Inferior parietal cortex (tissue), 1 donor: ENCODE results near the gene CASK.

Experiments
- DNase-seq: peaks from one replicate; pipeline ENCODE4 v3.0.0-alpha.2; 2016; ENCODE audit errors: extremely low spot score

CASK gene

GRCh38 chrX:41580423-41581064 lies 342.8 kb downstream of the CASK start:
- DNase-seq, result no peak

GRCh38 chrX:41563876-41564275 lies 359.5 kb downstream of the CASK start:
- no peak for DNase-seq

DNA sequence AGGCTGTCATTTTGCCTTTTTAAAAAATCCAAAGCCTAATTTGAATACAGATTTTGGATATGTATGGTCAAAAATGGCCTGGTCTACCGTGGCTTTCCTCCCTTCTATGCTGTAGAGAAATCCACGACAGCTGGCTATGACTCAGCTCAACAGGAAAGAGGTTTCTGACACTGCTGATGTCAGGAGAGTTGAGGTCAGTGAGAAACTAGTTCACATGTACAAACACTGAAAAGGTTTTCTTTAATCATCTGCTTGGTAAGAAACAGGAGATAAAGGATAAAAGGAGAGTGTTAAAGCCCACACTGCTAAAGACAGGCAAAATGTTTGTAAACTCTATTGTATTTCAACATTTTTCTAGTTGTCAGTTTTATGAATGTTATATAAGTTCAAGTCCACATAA lies 362.3 kb downstream of the CASK start:
- DNase-seq, result no peak

DNA sequence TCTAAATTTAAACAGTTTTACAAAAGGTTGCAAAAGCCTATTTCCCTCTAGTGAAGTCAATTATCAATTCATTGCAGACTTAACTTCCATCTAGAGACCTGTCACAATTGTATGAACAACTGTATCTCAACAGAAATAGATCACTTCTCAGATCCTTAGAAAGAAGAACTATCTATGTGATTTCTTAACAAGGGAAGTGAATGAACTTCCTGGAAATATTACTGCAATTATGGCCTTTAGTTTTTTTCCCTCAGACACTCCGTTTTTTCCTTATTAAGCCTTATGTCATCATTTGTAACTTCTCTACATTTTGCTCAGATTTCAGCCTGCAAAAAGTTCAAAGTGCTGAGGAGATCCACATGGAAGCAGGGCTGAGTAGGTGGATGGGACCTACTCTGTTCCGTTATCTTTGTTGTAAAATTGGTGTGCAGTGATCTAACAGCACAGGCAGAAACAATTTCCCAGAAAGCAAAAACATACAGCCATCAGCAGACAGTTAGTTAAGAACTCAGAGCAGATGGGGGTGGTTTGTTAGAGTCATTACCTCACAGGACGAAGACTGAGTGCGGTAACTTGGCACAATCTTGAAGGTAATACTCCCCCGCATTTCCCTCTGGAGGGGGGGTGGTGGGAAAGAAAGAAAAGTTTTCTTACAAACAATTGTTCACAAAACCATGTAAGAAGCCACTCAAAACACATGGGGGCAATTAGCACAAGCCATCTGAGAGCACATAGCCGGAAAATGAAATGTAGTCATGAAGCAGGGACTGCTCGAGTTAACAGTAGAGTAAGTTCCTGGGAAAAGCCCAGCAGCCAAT lies 363.9 kb downstream of the CASK start:
- DNase-seq, result no peak

- DNase-seq, result peak; percentile 31
Observed at GRCh38 chrX:41558531-41558930, 364.8 kb downstream of the CASK start.

- no peak for DNase-seq
Observed at GRCh38 chrX:41556958-41557357, 366.4 kb downstream of the CASK start.

DNA sequence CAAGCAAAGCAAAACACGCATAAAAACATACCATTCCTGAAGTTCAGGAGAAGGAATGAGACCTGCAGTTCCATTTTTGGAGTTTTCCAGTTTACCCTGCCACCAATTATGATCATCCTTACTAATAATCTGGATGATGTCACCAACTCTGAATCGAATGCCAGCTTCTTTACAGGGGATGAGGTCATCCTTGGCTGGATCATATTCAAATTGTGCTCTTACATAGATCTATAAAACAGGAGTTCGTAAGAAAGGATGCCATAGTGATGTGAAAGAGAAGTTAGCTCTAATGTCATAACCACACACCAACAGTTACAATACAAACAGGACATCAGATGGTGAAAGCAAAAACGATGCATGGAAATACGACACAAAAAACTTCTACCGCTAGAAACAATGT lies 369.7 kb downstream of the CASK start:
- no peak for DNase-seq

DNA sequence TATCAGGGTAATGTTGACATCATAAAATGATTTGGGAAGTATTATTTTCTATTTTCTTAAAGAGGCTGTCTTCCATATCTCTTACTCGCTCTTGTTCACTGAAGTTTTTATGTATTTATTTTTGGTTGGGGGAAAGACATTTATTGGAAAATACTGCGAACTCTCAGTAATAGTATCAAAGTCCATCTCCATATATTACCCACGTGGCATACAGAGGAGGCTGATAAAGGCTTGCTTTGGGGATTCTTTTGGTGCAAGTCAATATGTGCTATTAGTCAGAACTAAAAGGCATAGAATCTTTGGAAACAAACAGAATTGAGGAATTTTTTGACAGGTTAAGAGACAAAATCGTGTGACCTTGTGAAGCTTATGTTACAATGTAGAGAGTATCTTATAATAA lies 374.9 kb downstream of the CASK start:
- no peak for DNase-seq

- DNase-seq, result no peak
Observed at GRCh38 chrX:41543668-41544067, 379.7 kb downstream of the CASK start.

- no peak for DNase-seq
Observed at GRCh38 chrX:41543025-41543424, 380.3 kb downstream of the CASK start.

DNA sequence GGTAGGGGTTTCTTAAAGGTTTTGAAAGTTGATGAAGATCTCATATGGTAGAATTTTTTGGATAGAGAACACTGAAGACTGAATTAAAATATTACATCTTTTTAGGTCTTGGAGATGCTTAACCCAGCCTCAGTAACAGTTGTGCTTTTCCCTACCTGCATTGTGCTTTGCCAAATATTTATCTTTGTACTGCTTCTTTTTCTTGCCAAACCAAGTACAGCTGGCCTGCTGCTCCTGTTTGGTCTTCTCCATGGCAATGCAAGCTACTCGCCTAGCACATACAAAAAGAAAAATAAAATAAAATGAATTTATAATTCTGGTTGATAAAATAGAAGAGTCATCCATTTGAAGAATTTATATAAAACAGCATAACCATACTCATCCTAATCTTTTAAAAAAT lies 380.8 kb downstream of the CASK start:
- no peak for DNase-seq

- no peak for DNase-seq
Observed at GRCh38 chrX:41542135-41542534, 381.2 kb downstream of the CASK start.

GRCh38 chrX:41541386-41541785 lies 382.0 kb downstream of the CASK start:
- DNase-seq, result no peak

DNA sequence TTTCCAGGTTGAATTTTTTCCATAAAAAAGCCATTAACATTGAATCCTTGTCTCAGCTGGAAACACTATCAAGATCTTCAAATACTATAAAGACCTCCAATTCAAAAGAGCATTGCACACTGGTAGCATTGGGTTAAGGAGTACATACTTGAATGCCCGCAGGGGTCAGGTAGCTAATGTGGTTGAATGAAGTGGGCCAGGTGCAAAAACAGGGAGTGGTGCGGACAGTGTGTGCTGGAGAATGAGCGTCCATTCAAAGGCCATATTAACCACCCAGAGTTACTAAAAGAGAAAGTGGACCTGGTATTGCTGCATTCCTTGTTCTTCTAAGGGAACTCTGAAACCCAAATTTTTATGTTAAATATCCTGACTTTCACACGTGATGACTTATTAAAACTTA lies 384.6 kb downstream of the CASK start:
- DNase-seq, result no peak

DNA sequence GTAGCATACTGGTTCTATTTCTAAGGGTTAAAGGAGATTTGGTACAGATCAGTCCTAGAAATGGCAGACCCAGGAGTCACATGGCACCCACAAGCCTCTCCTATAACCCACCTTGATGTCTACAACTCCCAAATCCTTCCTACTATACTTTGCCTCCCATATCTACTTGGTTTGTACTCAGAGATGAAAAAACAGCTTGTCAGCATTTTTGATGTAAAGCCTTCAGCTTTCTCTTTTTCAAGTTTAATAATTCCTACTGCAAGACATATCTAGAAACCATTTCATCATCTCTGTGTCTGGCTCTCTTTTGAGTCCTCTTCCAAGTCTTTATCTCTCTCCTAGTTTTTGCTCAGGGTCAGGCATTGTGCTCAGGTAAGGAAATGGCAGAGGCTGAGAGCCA lies 393.3 kb downstream of the CASK start:
- no peak for DNase-seq

DNA sequence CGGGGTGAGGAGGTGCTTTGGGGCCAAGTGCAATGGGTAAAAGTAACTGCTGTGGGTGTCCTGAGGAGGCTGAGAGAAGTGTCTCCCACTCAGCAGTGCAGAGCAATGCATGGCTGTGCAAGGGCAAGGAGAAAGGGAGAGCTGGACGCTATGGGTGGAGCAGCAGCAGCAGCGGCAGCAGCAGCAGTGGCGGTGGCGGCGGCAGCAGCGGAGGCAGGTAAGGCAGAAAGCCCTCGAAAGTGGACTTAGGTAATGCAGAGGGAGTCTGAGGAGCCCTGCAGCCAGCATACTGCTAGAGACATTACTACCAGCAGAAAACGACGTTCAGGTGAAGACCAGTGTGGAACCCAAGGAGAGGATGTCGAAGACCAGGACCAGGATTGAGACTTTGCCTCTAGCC lies 394.1 kb downstream of the CASK start:
- no peak for DNase-seq

- DNase-seq, result no peak
Observed at GRCh38 chrX:41528784-41529183, 394.6 kb downstream of the CASK start.

- no peak for DNase-seq
Observed at GRCh38 chrX:41526925-41527324, 396.4 kb downstream of the CASK start.

GRCh38 chrX:41526271-41526670 lies 397.1 kb downstream of the CASK start:
- DNase-seq, result no peak

DNA sequence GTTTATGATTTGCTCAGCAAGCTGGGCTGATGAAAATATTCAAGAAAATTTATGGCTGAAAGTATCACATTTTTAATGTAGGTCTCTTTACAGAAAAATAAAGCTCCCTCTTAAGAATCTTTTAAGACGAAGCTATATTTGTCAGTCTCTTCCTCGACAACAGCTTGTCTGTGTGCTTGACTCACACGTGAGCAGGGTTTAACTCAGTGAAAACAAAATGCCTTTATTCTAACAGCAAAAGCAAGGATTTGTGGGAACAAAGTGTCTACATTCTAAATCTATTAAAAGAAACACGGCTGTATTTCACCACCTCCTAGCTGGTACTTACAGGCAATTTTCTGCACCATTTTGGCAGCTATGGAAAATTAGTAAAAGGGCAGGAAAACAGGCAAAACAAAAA lies 400.7 kb downstream of the CASK start:
- DNase-seq, result peak; percentile 52

DNA sequence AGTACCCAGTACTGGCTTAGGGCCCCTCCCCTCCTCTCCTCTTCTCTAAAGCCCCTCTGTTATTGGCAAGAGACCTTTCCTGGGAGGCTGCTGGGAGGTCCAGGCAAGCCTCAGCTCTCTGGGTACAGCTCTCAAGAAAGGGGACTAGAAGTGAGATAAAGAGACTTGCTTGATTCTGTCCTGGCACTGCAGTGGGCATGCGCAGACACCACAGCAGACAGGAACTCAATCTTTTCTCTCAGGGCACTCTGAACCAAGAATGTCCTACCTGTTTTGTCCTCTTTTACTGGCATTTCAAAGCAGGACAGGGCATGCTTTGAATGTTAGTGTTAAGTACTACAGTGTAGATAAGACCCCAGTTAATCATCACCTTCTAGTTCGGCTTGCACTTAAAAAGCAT lies 401.3 kb downstream of the CASK start:
- no peak for DNase-seq

- DNase-seq, result no peak
Observed at GRCh38 chrX:41519468-41519867, 403.9 kb downstream of the CASK start.

- DNase-seq, result no peak
Observed at GRCh38 chrX:41518841-41519220, 404.5 kb downstream of the CASK start.
